H1 (cell line): ENCODE results near the gene CCDC63. TPM values are rescaled to one million over a fixed set of nuclear protein-coding genes. Genes with fewer than 3 reads are reported as not detected.

Experiments used
- CTCF ChIA-PET: fragments of 300-600 bp; sonication (Branson Sonifier 250); formaldehyde crosslinking; loops from one replicate; lab custom pipeline; 2021; ENCODE audit not compliant: partially characterized antibody; lab: Charles Lee
- POLR2A ChIA-PET: fragments of 300-600 bp; sonication (Branson Sonifier 250); formaldehyde crosslinking; loops from one replicate; lab custom pipeline; 2021; ENCODE audit warnings: inconsistent platforms; ENCODE audit not compliant: partially characterized antibody; lab: Charles Lee
- DNase-seq, 2 experiments: peaks; one replicate each; pipeline versions ENCODE4 v3.0.0 to v3.0.0-alpha.2; 2010 to 2022; ENCODE audit warnings: low spot score in 2 of 2, low read depth in 1 of 2, mixed read lengths in 1 of 2
- FAIRE-seq: peaks from 2 replicates; lab custom pipeline; 2011; peaks lifted over from hg19 to GRCh38; lab: Jason Lieb, UNC
- H2AFZ ChIP-seq: 2 replicates; pipeline ENCODE4 v1.8.1; 2012; ENCODE audit warnings: low read length, inconsistent platforms
- H2AK5ac ChIP-seq: 2 replicates; pipeline ENCODE4 v1.6.1; 2013; ENCODE audit warnings: low read depth, low read length
- H2BK120ac ChIP-seq: replicated peaks from 2 replicates; pipeline ENCODE3; 2013; ENCODE audit warnings: low read depth, low read length, inconsistent platforms
- H2BK12ac ChIP-seq: 2 replicates; pipeline ENCODE4 v1.6.1; 2013; ENCODE audit warnings: low read depth, low read length
- H2BK15ac ChIP-seq: 2 replicates; pipeline ENCODE4 v1.6.1; 2013; ENCODE audit warnings: low read length
- H2BK20ac ChIP-seq: 2 replicates; pipeline ENCODE4 v1.6.1; 2013; ENCODE audit warnings: low read length
- H2BK5ac ChIP-seq: 2 replicates; pipeline ENCODE4 v1.6.1; 2013; ENCODE audit warnings: low read depth, low read length
- H3K14ac ChIP-seq: 2 replicates; pipeline ENCODE4 v1.6.1; 2013; ENCODE audit warnings: inconsistent platforms; ENCODE audit not compliant: insufficient read length
- H3K18ac ChIP-seq: 2 replicates; pipeline ENCODE4 v1.6.1; 2013; ENCODE audit warnings: low read length; ENCODE audit errors: extremely low read depth
- H3K23ac ChIP-seq: 2 replicates; pipeline ENCODE4 v1.6.1; 2013; ENCODE audit warnings: inconsistent platforms; ENCODE audit not compliant: insufficient read length
- H3K23me2 ChIP-seq: 2 replicates; pipeline ENCODE4 v1.6.1; 2013; ENCODE audit warnings: low read depth, low read length
- H3K27ac ChIP-seq: 2 replicates; pipeline ENCODE4 v1.6.1; 2011; ENCODE audit warnings: low read depth, low read length, inconsistent platforms
- H3K27me3 ChIP-seq, 4 experiments: replicated peaks in 1 of 4; 1 replicate in 1 of 4; 2 replicates in 3 of 4; pipeline versions ENCODE4 v1.6.1 to v1.8.1; 2011 to 2013; ENCODE audit warnings: low read length in 3 of 4, mild to moderate bottlenecking in 3 of 4, inconsistent platforms in 2 of 4, mixed read lengths in 2 of 4, moderate library complexity in 1 of 4; ENCODE audit not compliant: control insufficient read depth in 3 of 4, insufficient read depth in 3 of 4; ENCODE audit errors: extremely low read depth in 1 of 4
- H3K36me3 ChIP-seq, 4 experiments: 2 replicates each; pipeline versions ENCODE4 v1.6.1 to v1.8.1; 2011 to 2013; ENCODE audit warnings: mild to moderate bottlenecking in 4 of 4, low read length in 3 of 4, moderate library complexity in 2 of 4, control low read depth in 1 of 4, inconsistent platforms in 1 of 4; ENCODE audit not compliant: insufficient read depth in 4 of 4, control insufficient read depth in 2 of 4
- H3K4ac ChIP-seq: replicated peaks from 2 replicates; pipeline ENCODE3; 2013; ENCODE audit warnings: low read length, low read depth, mixed read lengths, inconsistent platforms; ENCODE audit not compliant: insufficient read length
- H3K4me1 ChIP-seq, 4 experiments: replicated peaks in 1 of 4; 1 replicate in 1 of 4; 2 replicates in 3 of 4; pipeline versions ENCODE4 v1.6.1 to v1.8.1; 2011 to 2013; ENCODE audit warnings: low read length in 3 of 4, inconsistent platforms in 2 of 4, mixed read lengths in 1 of 4; ENCODE audit not compliant: insufficient read depth in 4 of 4, control insufficient read depth in 3 of 4
- H3K4me2 ChIP-seq, 2 experiments: 2 replicates each; pipeline versions ENCODE4 v1.6.1 to v1.8.1; 2011 to 2013; ENCODE audit warnings: low read depth in 2 of 2, low read length in 2 of 2, control low read depth in 1 of 2, inconsistent platforms in 1 of 2, mild to moderate bottlenecking in 1 of 2; ENCODE audit not compliant: insufficient read depth in 1 of 2
- H3K4me3 ChIP-seq, 4 experiments: fragments of 200-600, 300-600 bp in 1 of 4; sonication (generic), shearing (Covaris generic), sonication (Bioruptor Twin) in 1 of 4; 2 replicates each; pipeline versions ENCODE4 v1.5.1 to v1.8.1; 2011 to 2016; ENCODE audit warnings: low read length in 4 of 4, low read depth in 3 of 4, control low read depth in 2 of 4, inconsistent platforms in 2 of 4, mild to moderate bottlenecking in 2 of 4, mixed read lengths in 1 of 4, moderate library complexity in 1 of 4; ENCODE audit not compliant: insufficient read depth in 2 of 4; ENCODE audit errors: extremely low read depth in 1 of 4
- H3K56ac ChIP-seq: replicated peaks from 2 replicates; pipeline ENCODE3; 2013; ENCODE audit warnings: low read depth, mild to moderate bottlenecking, mixed read lengths, low read length, inconsistent platforms; ENCODE audit not compliant: insufficient read length
- H3K79me1 ChIP-seq: 2 replicates; pipeline ENCODE4 v1.6.1; 2013; ENCODE audit warnings: low read depth, low read length, control low read depth
- H3K79me2 ChIP-seq, 2 experiments: 2 replicates each; pipeline versions ENCODE4 v1.6.1 to v1.8.1; 2012 to 2013; ENCODE audit warnings: low read length in 2 of 2, mild to moderate bottlenecking in 2 of 2, inconsistent platforms in 1 of 2; ENCODE audit not compliant: insufficient read depth in 2 of 2, control insufficient read depth in 1 of 2
- H3K9ac ChIP-seq, 4 experiments: replicated peaks in 1 of 4; 1 replicate in 1 of 4; 2 replicates in 3 of 4; pipeline versions ENCODE4 v1.6.1 to v1.8.1; 2011 to 2013; ENCODE audit warnings: low read depth in 3 of 4, low read length in 3 of 4, control low read depth in 2 of 4, mild to moderate bottlenecking in 2 of 4, moderate library complexity in 2 of 4, inconsistent platforms in 1 of 4; ENCODE audit errors: extremely low read depth in 1 of 4
- H3K9me3 ChIP-seq, 2 experiments: 2 replicates each; pipeline versions ENCODE4 v1.6.1 to v1.8.1; 2012 to 2013; ENCODE audit warnings: mild to moderate bottlenecking in 2 of 2, moderate library complexity in 2 of 2, control low read depth in 1 of 2, inconsistent platforms in 1 of 2, low read depth in 1 of 2, low read length in 1 of 2, mixed read lengths in 1 of 2; ENCODE audit not compliant: insufficient read depth in 2 of 2
- H4K20me1 ChIP-seq, 2 experiments: replicated peaks in 1 of 2; 2 replicates each; pipeline versions ENCODE3 to v1.8.1; 2011 to 2013; ENCODE audit warnings: inconsistent platforms in 2 of 2, low read length in 2 of 2, mild to moderate bottlenecking in 1 of 2; ENCODE audit not compliant: insufficient read depth in 2 of 2, control insufficient read depth in 1 of 2
- H4K5ac ChIP-seq: 2 replicates; pipeline ENCODE4 v1.6.1; 2013; ENCODE audit warnings: low read length, low read depth, mixed read lengths, inconsistent platforms; ENCODE audit not compliant: insufficient read length
- H4K8ac ChIP-seq: 2 replicates; pipeline ENCODE4 v1.8.0; 2013; ENCODE audit warnings: mild to moderate bottlenecking, moderate library complexity, low read length, inconsistent platforms; ENCODE audit not compliant: insufficient read depth; ENCODE audit errors: extremely low read depth
- H4K91ac ChIP-seq: replicated peaks from 2 replicates; pipeline ENCODE3; 2013; ENCODE audit warnings: low read length, mixed read lengths, inconsistent platforms; ENCODE audit not compliant: insufficient read length
- ASH2L ChIP-seq: fragments of 200-600, 300-600 bp; sonication (generic); IDR thresholded peaks from one replicate; pipeline ENCODE4 v1.7.1; 2017; ENCODE audit warnings: low read length
- CEBPB ChIP-seq: IDR thresholded peaks from 2 replicates; pipeline ENCODE4 v1.6.1; 2012; ENCODE audit warnings: low read depth, low read length
- GTF2F1 ChIP-seq: IDR thresholded peaks from 2 replicates; pipeline ENCODE4 v1.6.1; 2012; ENCODE audit warnings: low read depth, low read length, improper control_type of control experiment, borderline replicate concordance
- HDAC2 ChIP-seq, 2 experiments: fragments of 300-600 bp in 1 of 2; sonication (generic) in 1 of 2; IDR thresholded peaks; 2 replicates each; pipeline ENCODE4 v1.6.1; 2011 to 2012; ENCODE audit warnings: low read depth in 2 of 2, low read length in 2 of 2, mild to moderate bottlenecking in 2 of 2, moderate library complexity in 2 of 2, borderline replicate concordance in 1 of 2, inconsistent platforms in 1 of 2
- MAFK ChIP-seq: IDR thresholded peaks from 2 replicates; pipeline ENCODE4 v1.6.1; 2012; ENCODE audit warnings: low read depth, mild to moderate bottlenecking, improper control_type of control experiment, low read length
- PHF8 ChIP-seq: fragments of 200-600 bp; sonication (generic); conservative IDR thresholded peaks from 2 replicates; pipeline ENCODE4 v1.7.1; 2012; ENCODE audit warnings: low read depth, mild to moderate bottlenecking, inconsistent platforms, low read length, moderate library complexity
- RNF2 ChIP-seq: fragments of 200-900, 300-1000 bp; sonication (generic); IDR thresholded peaks from 2 replicates; pipeline ENCODE4 v1.7.1; 2016; ENCODE audit warnings: borderline replicate concordance, low read depth, mild to moderate bottlenecking, antibody characterized with exemption, low read length; ENCODE audit not compliant: poor library complexity, severe bottlenecking; ENCODE audit errors: missing control alignments
- SIX5 ChIP-seq: IDR thresholded peaks from 2 replicates; pipeline ENCODE4 v1.6.1; 2011; ENCODE audit warnings: mild to moderate bottlenecking, low read depth, low read length
- TBP ChIP-seq: IDR thresholded peaks from 2 replicates; pipeline ENCODE4 v1.6.1; 2011; ENCODE audit warnings: low read depth, low read length, improper control_type of control experiment
- TEAD4 ChIP-seq: IDR thresholded peaks from 2 replicates; pipeline ENCODE4 v1.6.1; 2012; ENCODE audit warnings: low read depth, low read length, inconsistent platforms, mixed read lengths
- WGBS, 2 experiments: shearing (Covaris generic) in 1 of 2; methylation state at CpG; one replicate each; pipeline versions ENCODE4 v1.1.6 to v1.1.7; 2013 to 2015; ENCODE audit warnings: low lambda C conversion rate in 2 of 2, mixed read lengths in 2 of 2, inconsistent platforms in 1 of 2, low coverage in 1 of 2, missing lambda C conversion rate in 1 of 2; ENCODE audit not compliant: insufficient replicate concordance in 2 of 2, insufficient coverage in 1 of 2, insufficient read length in 1 of 2; ENCODE audit errors: extremely low coverage in 1 of 2, missing lambda C conversion rate in 1 of 2; 5-methylcytosine and 5-hydroxymethylcytosine counted together
- polyA plus RNA-seq, 7 experiments: library from polyadenylated mRNA; depleted of rRNA in 3 of 7; stranded (reverse) in 5 of 7; unstranded in 2 of 7; fragments of >200 nt in 5 of 7; fragments of 200-250 nt in 2 of 7; gene quantifications; 1 replicate in 5 of 7; 2 replicates in 1 of 7; 4 replicates in 1 of 7; pipeline versions ENCODE4 v1.2.1 to v1.2.3, GENCODE V29; 2011 to 2013; ENCODE audit warnings: missing spikeins in 2 of 7, mixed read lengths in 2 of 7
- total RNA-seq: library from RNA; stranded (reverse); fragmentation: NEBNext Ultra II Directional; extraction: Animal tissue kit (Norgen Biotek cat#: 25700); gene quantifications from 2 replicates; pipeline ENCODE4 v1.2.1, GENCODE V29; 2021
- TF ChIP-seq, protein P1 (sequence below): IDR thresholded peaks from 2 replicates; pipeline ENCODE4 v1.6.1; 2012; ENCODE audit warnings: inconsistent platforms

Gene CCDC63
- total and polyA plus RNA-seq, 2 of the 8 experiments (the other 6 are each of a cell fraction or from before 2014, with no cell fraction given) = 0.42 to 0.93 TPM

GRCh38 chr12:110896559-110896958 is 49.8 kb downstream of the CCDC63 start:
- H2BK12ac ChIP-seq = no peak overlapping the region
- H3K14ac ChIP-seq = no peak overlapping the region
- no peak overlapping the region for H3K4me3 ChIP-seq
- no peak overlapping the region for H3K9ac ChIP-seq
- no peaks in the 10 kb centered on the region for H3K23me2 ChIP-seq
- no peaks in the 10 kb centered on the region for H3K79me1 ChIP-seq
- 0 out of 4 replicates have a peak, but pooled peaks cover 0 to 2% of the 10 kb centered on the region in 2 experiments for H3K9me3 ChIP-seq
- H2BK15ac ChIP-seq = peak overlapping the region; percentile 53; the same call in 1 of the 2 replicates
- H3K4ac ChIP-seq = no peak overlapping the region
- POLR2A ChIA-PET = interaction anchor here (1.3 to 5.2 kb wide), 2 partner anchors 10 to 40 kb away, joined by 3 to 24 read pairs; no protein-coding TSS in a partner anchor
- no peak overlapping the region for H2AFZ ChIP-seq
- H2BK20ac ChIP-seq = no peak overlapping the region
- 88% methylated on average over 3 of the region's 3 CpGs; no CpG with 5 or more reads in 1 of the 2 experiments for WGBS, 2 experiments
- no peak overlapping the region for H3K56ac ChIP-seq
- no peak overlapping the region for H3K27ac ChIP-seq
- no peak overlapping the region; the same call in 1 of the 2 replicates for H4K8ac ChIP-seq
- H3K79me2 ChIP-seq = no peaks in the 10 kb centered on the region
- H3K4me1 ChIP-seq = peaks cover 0 to 3% (median under 1%) of the 10 kb centered on the region in 4 experiments; a peak in 3 of 7 replicates
- H2AK5ac ChIP-seq = no peak overlapping the region
- H4K20me1 ChIP-seq = no peaks in the 10 kb centered on the region
- DNase-seq (no peak), FAIRE-seq (no peak)
- no peak overlapping the region for H2BK120ac ChIP-seq
- no peak overlapping the region for H3K18ac ChIP-seq
- no peaks in the 10 kb centered on the region for H3K27me3 ChIP-seq
- H4K5ac ChIP-seq = no peak overlapping the region
- no peaks in the 10 kb centered on the region for H3K36me3 ChIP-seq
- no peak overlapping the region for H3K23ac ChIP-seq
- H3K4me2 ChIP-seq = no peak overlapping the region
- H4K91ac ChIP-seq = peak overlapping the region; percentile 3
- CTCF ChIA-PET = interaction anchor here (0.7 to 5.6 kb wide), 12 partner anchors 25 to 412 kb away, joined by 3 to 45 read pairs (median 4); no protein-coding TSS in a partner anchor
- no peak overlapping the region for H2BK5ac ChIP-seq
- no peak for TF ChIP-seq HDAC2 (IDR thresholded peaks at IDR 0.05; ENCODE audit: borderline replicate concordance in 1 of 2, low read depth in 2 of 2, low read length in 2 of 2)
- no peak for TF ChIP-seq MAFK
- no peak for TF ChIP-seq SIX5
- TF ChIP-seq, protein P1, sequence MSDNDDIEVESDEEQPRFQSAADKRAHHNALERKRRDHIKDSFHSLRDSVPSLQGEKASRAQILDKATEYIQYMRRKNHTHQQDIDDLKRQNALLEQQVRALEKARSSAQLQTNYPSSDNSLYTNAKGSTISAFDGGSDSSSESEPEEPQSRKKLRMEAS = no peak
- no peak for TF ChIP-seq RNF2
- no peak for TF ChIP-seq TBP
- TF ChIP-seq TEAD4 = no peak
- TF ChIP-seq CEBPB = no peak
- no peak for TF ChIP-seq PHF8
- TF ChIP-seq GTF2F1 = no peak
- TF ChIP-seq ASH2L = no peak
